KMS-11 (cell line): Measurements from ENCODE around the gene AMER2.

ENCODE experiments used
- H2AFZ ChIP-seq: fragments of 200-600 bp; sonication (generic); 2 replicates; pipeline ENCODE4 v1.6.1; 2016; ENCODE audit warnings: antibody characterized with exemption, mixed run types, low read depth
- H3K27ac ChIP-seq: fragments of 200-600 bp; sonication (generic); 2 replicates; pipeline ENCODE4 v1.6.1; 2016; ENCODE audit warnings: mild to moderate bottlenecking, mixed run types
- H3K27me3 ChIP-seq: fragments of 200-600 bp; sonication (generic); 2 replicates; pipeline ENCODE4 v1.6.1; 2017; ENCODE audit warnings: mild to moderate bottlenecking, low read depth, mixed run types, moderate library complexity; ENCODE audit not compliant: insufficient read depth
- H3K36me3 ChIP-seq: fragments of 200-600 bp; sonication (generic); 2 replicates; pipeline ENCODE4 v1.6.1; 2017; ENCODE audit warnings: mild to moderate bottlenecking, mixed run types; ENCODE audit not compliant: insufficient read depth
- H3K4me1 ChIP-seq: fragments of 200-600 bp; sonication (generic); 2 replicates; pipeline ENCODE4 v1.6.1; 2016; ENCODE audit warnings: mild to moderate bottlenecking, low read depth, mixed run types; ENCODE audit not compliant: poor library complexity, severe bottlenecking
- H3K4me2 ChIP-seq: fragments of 200-600 bp; sonication (generic); 2 replicates; pipeline ENCODE4 v1.7.0; 2016; ENCODE audit warnings: mild to moderate bottlenecking, mixed run types
- H3K4me3 ChIP-seq: fragments of 200-600 bp; sonication (generic); IDR thresholded peaks from 2 replicates; pipeline ENCODE4 v1.6.1; 2017; ENCODE audit warnings: low read depth, low read length, mixed read lengths; ENCODE audit not compliant: insufficient read depth
- H3K79me2 ChIP-seq: fragments of 200-600 bp; sonication (generic); 2 replicates; pipeline ENCODE4 v1.6.1; 2016; ENCODE audit warnings: low read depth, mixed run types; ENCODE audit not compliant: insufficient read depth
- H3K9ac ChIP-seq: fragments of 200-600 bp; sonication (generic); 2 replicates; pipeline ENCODE4 v1.6.1; 2016; ENCODE audit warnings: mild to moderate bottlenecking, mixed run types
- H4K20me1 ChIP-seq: fragments of 200-600 bp; sonication (generic); 2 replicates; pipeline ENCODE4 v1.6.1; 2016; ENCODE audit warnings: mild to moderate bottlenecking, mixed run types; ENCODE audit not compliant: insufficient read depth
- CTCF ChIP-seq: fragments of 200-600 bp; sonication (generic); conservative IDR thresholded peaks from 2 replicates; pipeline ENCODE4 v1.6.1; 2017; ENCODE audit warnings: low read depth, mild to moderate bottlenecking, antibody characterized with exemption, low read length, moderate library complexity, mixed read lengths

The AMER2 gene

GRCh38 chr13:25171517-25172302 is at the start of gene AMER2:
Gene AMER2, minus strand, starts transcription at chr13:25172288. Its CDS starts 669 bp downstream, at chr13:25171619.
- Histone ChIP-seq H3K27me3 (no peaks in the 10 kb centered on the region), H3K4me3 (no peak within 1 kb of the TSS), H4K20me1 (no peaks in the 10 kb centered on the region), H3K36me3 (no peaks in the 10 kb centered on the region), H3K4me2 (no peak within 1 kb of the TSS), H3K9ac (no peak within 1 kb of the TSS), H3K79me2 (no peaks in the 10 kb centered on the region), H3K27ac (no peak within 1 kb of the TSS), H3K4me1 (no peaks in the 10 kb centered on the region), H2AFZ (no peak within 1 kb of the TSS)
- TF ChIP-seq CTCF: no peak

GRCh38 chr13:25218019-25218418 is 45.9 kb upstream of the AMER2 start:
- Histone ChIP-seq H3K36me3 (no peaks in the 10 kb centered on the region), H3K27me3 (no peaks in the 10 kb centered on the region), H2AFZ (no peak overlapping the region), H3K4me1 (no peaks in the 10 kb centered on the region), H3K79me2 (no peaks in the 10 kb centered on the region), H3K4me3 (no peak overlapping the region), H3K9ac (no peak overlapping the region), H4K20me1 (no peaks in the 10 kb centered on the region), H3K4me2 (no peak overlapping the region), H3K27ac (no peak overlapping the region)
- no peak for TF ChIP-seq CTCF

- no peaks in the 10 kb centered on the region for H3K36me3 ChIP-seq
- H3K27me3 ChIP-seq: no peaks in the 10 kb centered on the region
- no peak overlapping the region for H3K9ac ChIP-seq
- H4K20me1 ChIP-seq: no peaks in the 10 kb centered on the region
- H3K27ac ChIP-seq: no peak overlapping the region
- TF ChIP-seq CTCF: no peak
- no peak overlapping the region for H3K4me2 ChIP-seq
- no peaks in the 10 kb centered on the region for H3K4me1 ChIP-seq
- H3K4me3 ChIP-seq: no peak overlapping the region
- H3K79me2 ChIP-seq: no peaks in the 10 kb centered on the region
- no peak overlapping the region for H2AFZ ChIP-seq
These were observed 45.2 kb upstream of the AMER2 start for GRCh38 chr13:25217023-25217885.

GRCh38 chr13:25215253-25215575 is 43.1 kb upstream of the AMER2 start:
- Histone ChIP-seq H3K4me1 (no peaks in the 10 kb centered on the region), H3K9ac (no peak overlapping the region), H3K4me2 (no peak overlapping the region), H3K36me3 (no peaks in the 10 kb centered on the region), H3K4me3 (no peak overlapping the region), H3K27ac (no peak overlapping the region), H4K20me1 (no peaks in the 10 kb centered on the region), H2AFZ (no peak overlapping the region), H3K79me2 (no peaks in the 10 kb centered on the region), H3K27me3 (no peaks in the 10 kb centered on the region)
- TF ChIP-seq CTCF: no peak
